Measurements from ENCODE around the gene FMC1.
"Not testable (repeated sequence)": the region's sequence is repeated elsewhere in the genome, so short reads cannot be mapped to it uniquely, and the experiment has no call there.

FMC1 gene

GRCh38 chr7:139340808-139341057 is 404 bp upstream of the FMC1 start:
- no peak for DNase-seq

GRCh38 chr7:139341776-139342226 is 664 bp downstream of the FMC1 start:
- no peak for DNase-seq

DNA sequence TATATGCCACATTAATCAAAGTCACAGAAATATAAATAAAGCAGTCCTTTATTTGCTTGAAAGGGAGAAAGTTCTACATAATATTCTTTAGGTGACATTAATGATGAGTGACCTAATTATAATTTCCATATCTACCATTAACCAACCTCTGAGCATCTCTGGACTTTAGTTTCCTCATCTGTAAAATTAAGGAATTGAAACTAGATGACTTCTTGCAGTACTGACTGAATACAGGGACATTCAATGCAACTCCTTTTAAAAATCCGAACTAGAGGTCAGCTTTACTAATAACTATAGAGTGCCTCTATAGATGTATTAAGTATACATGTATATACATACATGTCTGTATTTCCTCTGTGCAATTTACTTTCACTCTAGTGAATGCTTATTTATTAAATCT is 3.9 kb downstream of the FMC1 start:
- no peak for DNase-seq

GRCh38 chr7:139351027-139351426 is 9.9 kb downstream of the FMC1 start:
- no peak for DNase-seq

DNA sequence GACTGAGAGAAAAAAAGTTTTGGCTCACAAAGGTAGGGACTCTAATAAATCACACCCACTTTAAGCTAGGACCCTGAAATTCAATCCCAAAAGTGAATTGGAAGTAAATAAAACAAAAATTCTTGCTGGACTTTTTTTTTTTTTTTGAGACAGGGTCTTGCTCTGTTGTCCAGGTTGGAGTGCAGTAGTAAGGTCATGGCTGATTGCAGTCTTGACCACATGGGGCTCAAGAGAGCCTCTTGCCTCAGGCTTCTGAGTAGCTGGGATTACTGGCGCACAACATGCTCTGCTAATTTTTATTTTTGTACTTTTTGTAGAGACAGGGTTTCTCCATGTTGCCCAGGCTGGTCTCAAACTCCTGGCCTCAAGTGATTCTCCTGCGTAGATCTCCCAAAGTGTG is 13.6 kb downstream of the FMC1 start:
- DNase-seq: no peak

- no peak for DNase-seq
Observed at GRCh38 chr7:139355320-139355719, 14.2 kb downstream of the FMC1 start.

GRCh38 chr7:139357729-139358506 is 16.8 kb downstream of the FMC1 start:
- not testable (repeated sequence) for DNase-seq

DNA sequence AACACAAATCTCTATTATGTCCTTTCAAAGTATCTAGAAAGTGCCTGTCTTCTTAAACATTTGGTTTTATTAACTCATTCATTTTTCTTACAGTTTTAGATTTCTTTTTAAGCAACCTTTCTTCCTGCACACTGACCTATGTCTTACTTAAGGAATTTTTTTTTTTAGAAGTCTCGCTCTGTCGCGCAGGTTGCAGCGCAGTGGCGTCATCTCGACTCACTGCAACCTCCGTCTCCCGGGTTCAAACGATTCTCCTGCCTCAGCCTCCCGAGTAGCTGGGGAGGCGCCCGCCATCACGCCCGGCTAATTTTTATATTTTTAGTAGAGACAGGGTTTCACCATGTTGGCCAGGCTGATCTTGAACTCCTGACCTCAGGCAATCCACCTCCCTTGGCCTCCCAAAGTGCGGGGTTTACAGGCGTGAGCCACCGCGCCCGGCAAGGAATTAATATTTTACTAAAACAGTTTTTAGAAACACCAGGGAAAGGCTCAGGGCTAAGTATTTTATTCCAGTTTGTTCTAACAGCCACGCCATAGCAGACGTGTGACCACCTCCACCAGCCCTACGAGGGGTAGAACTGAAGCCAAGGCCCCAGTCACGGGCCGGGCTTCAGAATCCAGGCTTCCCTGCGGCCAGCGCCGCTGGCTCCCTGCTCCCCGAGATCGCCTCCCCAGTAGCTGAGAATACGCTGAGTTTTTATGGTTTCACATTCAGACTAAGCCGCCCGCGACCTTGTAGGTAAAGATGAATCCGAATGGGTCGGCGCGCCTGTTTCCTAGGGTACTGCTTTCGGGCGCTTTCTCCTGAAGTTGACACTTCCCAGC is 17.6 kb downstream of the FMC1 start:
- peak; percentile 11 for DNase-seq

- DNase-seq: peak; percentile 100
Observed at GRCh38 chr7:139359366-139360209, 18.5 kb downstream of the FMC1 start, which contains the start of gene LUC7L2. LUC7L2 (plus strand) TSS chr7:139359894; CDS start chr7:139360262, 368 bp downstream.

DNA sequence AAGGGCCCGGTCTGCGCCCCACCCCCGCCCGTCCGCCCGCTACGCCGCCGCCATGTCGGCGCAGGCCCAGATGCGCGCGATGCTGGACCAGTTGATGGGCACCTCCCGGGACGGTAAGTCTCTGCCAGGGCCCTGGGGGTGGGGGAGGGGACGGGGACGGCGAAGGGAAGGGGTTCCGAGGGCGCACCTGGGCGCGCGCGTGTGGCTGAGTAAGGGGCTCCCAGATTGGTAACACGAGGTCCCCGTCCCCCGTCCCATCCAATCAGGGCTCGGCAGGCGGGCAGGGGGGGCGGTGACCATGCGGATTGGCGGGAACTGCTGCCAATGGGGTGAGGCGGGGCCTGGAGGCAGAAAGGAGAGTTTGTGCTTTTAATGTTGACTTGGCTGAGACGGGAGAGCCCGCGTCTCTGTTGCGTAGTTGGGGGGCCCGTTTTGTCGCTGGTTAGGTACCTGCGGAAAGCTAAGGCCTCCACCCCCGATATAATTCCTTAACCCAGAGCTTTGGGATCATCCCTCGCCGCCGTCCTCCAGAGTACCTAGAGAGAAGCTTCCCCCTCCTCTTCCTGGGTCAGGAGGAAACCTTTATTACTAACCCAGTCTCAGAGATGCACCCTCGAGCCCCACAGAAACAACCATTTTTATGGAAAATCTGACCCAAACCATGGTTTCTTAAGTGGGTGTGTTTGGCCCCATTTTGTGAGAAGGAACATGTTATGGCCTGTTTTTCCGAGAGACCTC is 19.2 kb downstream of the FMC1 start:
- peak; percentile 98 for DNase-seq

DNA sequence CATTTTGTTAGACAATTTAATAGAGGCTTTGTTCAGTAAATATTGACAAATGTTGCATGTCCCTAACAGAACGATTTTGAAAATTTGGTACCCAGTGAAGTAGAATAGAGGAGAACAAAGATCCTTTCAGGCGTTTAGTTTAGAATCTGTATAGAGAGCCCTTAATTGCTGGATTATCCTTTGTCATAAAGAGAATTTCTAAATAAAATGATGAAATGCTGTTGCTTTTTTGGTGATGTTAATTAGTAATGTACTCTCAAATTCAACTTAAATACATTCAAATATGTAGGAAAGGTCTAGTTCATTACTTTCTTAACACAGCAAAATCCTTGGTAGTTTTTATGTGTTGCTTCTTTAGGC is 19.8 kb downstream of the FMC1 start:
- peak; percentile 67 for DNase-seq

GRCh38 chr7:139361523-139361922 is 20.4 kb downstream of the FMC1 start:
- no peak for DNase-seq

DNA sequence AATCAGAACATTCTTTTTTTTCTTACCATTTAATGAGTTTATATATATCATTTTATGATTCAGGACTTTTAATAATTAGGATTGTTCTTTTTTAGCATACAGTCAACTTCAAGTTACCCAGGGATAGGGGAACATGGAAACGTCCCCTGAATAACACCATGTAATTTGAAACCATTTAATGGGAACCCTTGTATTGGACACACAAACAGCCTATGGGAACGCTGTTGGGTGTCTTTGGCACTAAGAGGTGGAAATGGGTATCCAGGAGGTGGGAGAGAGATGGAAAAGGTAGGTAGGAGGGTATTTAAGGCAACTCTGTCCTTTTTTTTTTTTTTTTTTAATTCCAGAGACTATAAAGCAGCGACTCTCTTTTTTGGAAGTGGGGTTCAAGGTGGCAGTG is 21.2 kb downstream of the FMC1 start:
- DNase-seq: peak; percentile 4

DNA sequence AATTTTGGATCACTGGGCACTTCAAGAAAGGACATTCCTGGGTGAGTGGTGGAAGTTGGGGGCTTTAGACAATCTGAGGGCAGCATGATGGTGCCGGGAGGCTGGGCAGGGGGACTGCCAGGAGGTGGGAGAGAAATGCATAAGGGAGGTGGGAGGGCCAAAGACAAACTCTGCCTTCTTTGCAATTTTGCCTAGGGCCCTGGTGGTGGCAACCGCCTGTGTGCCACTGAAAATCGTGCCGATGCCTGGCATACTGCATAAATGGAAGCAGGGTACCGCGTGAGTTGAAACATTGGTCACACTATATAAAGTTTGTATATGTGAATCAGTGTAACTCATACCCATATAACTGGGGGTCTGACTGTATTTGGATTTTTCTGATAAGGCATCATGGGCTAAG is 21.8 kb downstream of the FMC1 start:
- no peak for DNase-seq

GRCh38 chr7:139365336-139365735 is 24.2 kb downstream of the FMC1 start:
- no peak for DNase-seq

DNA sequence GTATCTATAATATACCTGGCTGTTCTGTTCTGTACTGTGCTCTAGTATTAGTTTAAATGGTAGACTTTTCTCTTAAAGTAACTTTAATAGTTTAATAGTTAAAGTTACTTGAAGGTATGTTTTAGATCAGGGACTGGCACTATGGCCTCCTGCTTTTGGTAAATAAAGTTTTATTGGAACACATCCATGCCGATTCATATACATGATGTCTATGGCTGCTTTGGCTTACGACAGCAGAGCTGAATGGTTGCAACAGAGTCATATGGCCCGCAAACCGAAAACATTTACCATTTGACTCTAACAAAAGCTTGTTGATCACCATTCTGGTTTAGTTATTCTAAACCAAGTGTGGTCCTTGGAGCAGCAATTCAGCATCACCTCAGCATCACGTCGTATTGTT is 25.3 kb downstream of the FMC1 start:
- no peak for DNase-seq

GRCh38 chr7:139367438-139368155 is 26.5 kb downstream of the FMC1 start:
- DNase-seq: no peak

GRCh38 chr7:139370301-139370942 is 29.3 kb downstream of the FMC1 start:
- no peak for DNase-seq

DNA sequence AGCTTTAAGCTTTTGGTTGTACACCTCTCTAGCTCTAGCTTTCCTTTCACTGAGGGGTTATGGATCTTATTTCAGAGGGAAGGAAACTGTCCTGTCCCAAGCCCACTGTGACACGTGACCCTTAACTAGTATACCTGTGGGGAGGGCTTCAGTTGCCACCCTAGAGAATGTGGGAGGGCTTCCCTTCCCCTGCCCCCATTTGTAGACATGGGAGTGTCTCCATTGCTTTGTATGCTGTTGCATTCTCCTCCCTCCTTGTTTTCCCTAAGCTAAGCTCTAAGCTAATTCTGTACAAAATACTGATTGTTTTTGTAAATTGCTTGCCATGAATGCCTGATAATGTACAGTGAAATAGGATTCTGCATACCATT is 29.8 kb downstream of the FMC1 start:
- no peak for DNase-seq

GRCh38 chr7:139374246-139374645 is 33.1 kb downstream of the FMC1 start:
- DNase-seq: no peak

GRCh38 chr7:139382439-139382838 is 41.3 kb downstream of the FMC1 start:
- no peak for DNase-seq

DNA sequence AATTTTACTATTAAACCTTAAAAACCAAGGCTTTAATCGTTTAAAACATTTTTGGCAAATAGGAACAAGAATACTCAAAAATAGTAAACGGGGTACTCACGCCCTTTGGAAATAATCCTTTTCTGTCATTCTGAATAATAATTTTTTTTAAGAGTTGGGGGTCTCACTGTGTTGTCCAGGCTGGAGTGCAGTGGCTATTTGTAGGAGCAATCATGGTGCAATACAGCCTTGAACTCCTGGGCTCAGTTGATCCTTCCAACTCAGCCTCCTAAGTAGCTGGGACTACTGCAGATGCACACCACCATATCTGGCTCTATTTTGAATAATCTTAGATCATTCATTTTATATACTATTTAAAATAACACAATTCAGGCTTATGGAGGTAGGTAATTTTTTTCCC is 43.5 kb downstream of the FMC1 start:
- no peak for DNase-seq
